ENCODE results near the gene UBR3.

- TF ChIP-seq TAF1 (IDR thresholded peaks at IDR 0.05; ENCODE audit: low read depth, low read length) (no peak), POLR2AphosphoS5 (IDR thresholded peaks at IDR 0.05; ENCODE audit: low read depth, low read length) (no peak), POLR2A (IDR thresholded peaks at IDR 0.05; ENCODE audit: low read depth, low read length) (no peak)
Observed at GRCh38 chr2:169928463-169928864, 101.2 kb downstream of the UBR3 start.

Data from GM12891 (cell line).